NB4 (cell line): Measurements from ENCODE around the gene CCDC88B.

Source experiments
- CTCF ChIP-seq: IDR thresholded peaks from one replicate; pipeline ENCODE4 v1.5.1; 2012; ENCODE audit warnings: low read depth, low read length
- POLR2A ChIP-seq: IDR thresholded peaks from 2 replicates; pipeline ENCODE4 v1.6.1; 2011; ENCODE audit warnings: mild to moderate bottlenecking; ENCODE audit not compliant: insufficient read length; ENCODE audit errors: extremely low read depth

GRCh38 chr11:64320556-64320955 lies 19.4 kb upstream of the CCDC88B start:
- TF ChIP-seq POLR2A (no peak), CTCF (no peak)
